Keratinocyte (primary cell): ENCODE data around the gene GRIK2. TPM values are rescaled to one million over a fixed set of nuclear protein-coding genes. Genes with fewer than 3 reads are reported as not detected.

Source experiments
- DNase-seq: peaks from one replicate; pipeline ENCODE4 v3.0.0-alpha.2; 2011; ENCODE audit warnings: low read depth, missing footprints, low spot score
- FAIRE-seq: peaks from 2 replicates; lab custom pipeline; 2011; peaks lifted over from hg19 to GRCh38; lab: Jason Lieb, UNC
- H2AFZ ChIP-seq: 2 replicates; pipeline ENCODE4 v1.6.0; 2012; ENCODE audit warnings: low read length, control low read depth, inconsistent platforms; ENCODE audit not compliant: control insufficient read depth
- H3K27ac ChIP-seq: 2 replicates; pipeline ENCODE4 v1.5.1; 2011; ENCODE audit warnings: low read length; ENCODE audit not compliant: control insufficient read depth, insufficient read depth
- H3K27me3 ChIP-seq: 3 replicates; pipeline ENCODE4 v1.6.0; 2011; ENCODE audit warnings: low read length; ENCODE audit not compliant: control insufficient read depth, insufficient read depth; ENCODE audit errors: extremely low read depth
- H3K36me3 ChIP-seq, 2 experiments: 2 replicates in 1 of 2; 3 replicates in 1 of 2; pipeline ENCODE4 v1.5.1; 2011; ENCODE audit warnings: low read length in 2 of 2, mild to moderate bottlenecking in 1 of 2; ENCODE audit not compliant: control insufficient read depth in 2 of 2, insufficient read depth in 2 of 2; ENCODE audit errors: extremely low read depth in 1 of 2
- H3K4me1 ChIP-seq: 3 replicates; pipeline ENCODE4 v1.5.1; 2011; ENCODE audit warnings: low read length; ENCODE audit not compliant: control insufficient read depth, insufficient read depth; ENCODE audit errors: extremely low read depth
- H3K4me2 ChIP-seq: 3 replicates; pipeline ENCODE4 v1.6.0; 2011; ENCODE audit warnings: low read depth, low read length; ENCODE audit not compliant: control insufficient read depth, insufficient read depth; ENCODE audit errors: extremely low read depth
- H3K4me3 ChIP-seq, 3 experiments: fragments of 200-600 bp in 1 of 3; sonication (generic) in 1 of 3; 2 replicates in 2 of 3; 3 replicates in 1 of 3; pipeline ENCODE4 v1.5.1; 2011 to 2016; ENCODE audit warnings: low read length in 3 of 3, mild to moderate bottlenecking in 3 of 3, control low read depth in 2 of 3, inconsistent platforms in 1 of 3, low read depth in 1 of 3, mixed read lengths in 1 of 3, mixed run types in 1 of 3, moderate library complexity in 1 of 3; ENCODE audit not compliant: control insufficient read depth in 2 of 3, insufficient read depth in 2 of 3; ENCODE audit errors: extremely low read depth in 1 of 3
- H3K79me2 ChIP-seq: 2 replicates; pipeline ENCODE4 v1.6.0; 2012; ENCODE audit warnings: low read length; ENCODE audit not compliant: control insufficient read depth, insufficient read depth
- H3K9ac ChIP-seq: 3 replicates; pipeline ENCODE4 v1.6.0; 2011; ENCODE audit warnings: low read length; ENCODE audit not compliant: control insufficient read depth, insufficient read depth; ENCODE audit errors: extremely low read depth
- H3K9me1 ChIP-seq: 3 replicates; pipeline ENCODE4 v1.6.0; 2011; ENCODE audit warnings: low read length; ENCODE audit not compliant: control insufficient read depth, insufficient read depth; ENCODE audit errors: extremely low read depth
- H3K9me3 ChIP-seq: 2 replicates; pipeline ENCODE4 v1.5.1; 2012; ENCODE audit warnings: low read depth, low read length; ENCODE audit not compliant: control insufficient read depth
- H4K20me1 ChIP-seq: 3 replicates; pipeline ENCODE4 v1.6.0; 2011; ENCODE audit warnings: low read length; ENCODE audit not compliant: control insufficient read depth, insufficient read depth; ENCODE audit errors: extremely low read depth
- EZH2 ChIP-seq: IDR thresholded peaks from one replicate; pipeline ENCODE4 v1.6.1; 2012; ENCODE audit warnings: inconsistent platforms, mild to moderate bottlenecking, low read length, moderate library complexity
- dilution Hi-C: fragments of 300-500 bp; cut with MboI; formaldehyde crosslinking; loops from one replicate; pipeline ENCODE4 v1.7.0; 2020; ENCODE audit warnings: low sequenced_read_pairs; ENCODE audit not compliant: extremely low pct_ligation_motif_present
- polyA plus RNA-seq, 5 experiments: library from polyadenylated mRNA; depleted of rRNA in 3 of 5; stranded (reverse) in 3 of 5; stranded (forward) in 1 of 5; unstranded in 1 of 5; fragments of >200 nt; gene quantifications; 1 replicate in 1 of 5; 2 replicates in 3 of 5; 3 replicates in 1 of 5; pipeline versions ENCODE4 v1.2.1 to v1.2.3, GENCODE V29; 2011 to 2012; ENCODE audit warnings: missing spikeins in 2 of 5, low read depth in 1 of 5, low replicate concordance in 1 of 5
- TF ChIP-seq, protein P1 (sequence below), 3 experiments: IDR thresholded peaks in 1 of 3; conservative IDR thresholded peaks in 1 of 3; optimal IDR thresholded peaks in 1 of 3; 2 replicates in 2 of 3; 3 replicates in 1 of 3; pipeline versions ENCODE3 to v1.5.1; 2011; ENCODE audit warnings: low read length in 3 of 3, mild to moderate bottlenecking in 3 of 3, moderate library complexity in 2 of 3, control low read depth in 1 of 3, inconsistent platforms in 1 of 3; ENCODE audit not compliant: insufficient read depth in 2 of 3; ENCODE audit errors: extremely low read depth in 1 of 3

GRIK2 gene
- polyA plus RNA-seq, 1 donor (not counting 4 experiments of a cell fraction or from before 2014, with no cell fraction given) = 0.01 TPM

DNA sequence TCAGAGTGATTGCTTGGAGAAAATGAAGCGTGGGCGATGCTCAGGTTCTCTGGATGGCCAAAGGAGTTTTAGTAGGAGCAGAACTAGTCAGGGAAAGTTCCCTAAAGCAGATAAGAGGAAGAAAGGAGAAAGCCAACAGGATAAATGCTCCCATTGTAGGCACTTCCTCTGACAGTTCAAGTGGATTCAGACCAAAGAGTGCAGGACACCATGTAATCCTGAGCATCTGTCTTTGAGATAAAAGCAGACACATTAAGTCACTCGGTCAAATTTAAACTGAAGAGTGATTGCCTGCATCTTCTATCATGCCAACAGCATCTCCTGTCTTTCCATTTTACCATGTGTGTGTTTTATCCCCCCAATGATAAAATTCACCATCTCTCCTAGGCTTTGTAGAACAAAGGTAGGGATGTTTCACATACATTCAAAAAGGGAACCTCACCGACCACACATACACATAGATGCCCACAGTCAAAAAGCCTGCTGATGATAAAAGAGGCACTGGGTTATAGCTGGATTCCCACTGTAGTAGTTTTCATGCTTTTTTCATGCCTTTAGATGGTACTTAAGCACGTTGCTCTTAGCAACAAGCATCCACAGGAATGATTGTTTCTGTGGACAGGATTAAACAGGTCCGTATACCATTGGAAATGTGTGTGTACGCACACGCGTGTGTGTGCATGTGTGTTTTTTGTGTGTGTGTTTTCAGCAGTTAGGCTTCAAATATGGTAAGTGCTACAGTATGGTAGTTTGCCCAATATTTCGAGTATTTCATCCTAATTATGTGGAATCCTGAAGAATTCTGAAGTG lies 7.0 kb downstream of the GRIK2 start:
- TF ChIP-seq EZH2 = no peak
- TF ChIP-seq, protein P1, sequence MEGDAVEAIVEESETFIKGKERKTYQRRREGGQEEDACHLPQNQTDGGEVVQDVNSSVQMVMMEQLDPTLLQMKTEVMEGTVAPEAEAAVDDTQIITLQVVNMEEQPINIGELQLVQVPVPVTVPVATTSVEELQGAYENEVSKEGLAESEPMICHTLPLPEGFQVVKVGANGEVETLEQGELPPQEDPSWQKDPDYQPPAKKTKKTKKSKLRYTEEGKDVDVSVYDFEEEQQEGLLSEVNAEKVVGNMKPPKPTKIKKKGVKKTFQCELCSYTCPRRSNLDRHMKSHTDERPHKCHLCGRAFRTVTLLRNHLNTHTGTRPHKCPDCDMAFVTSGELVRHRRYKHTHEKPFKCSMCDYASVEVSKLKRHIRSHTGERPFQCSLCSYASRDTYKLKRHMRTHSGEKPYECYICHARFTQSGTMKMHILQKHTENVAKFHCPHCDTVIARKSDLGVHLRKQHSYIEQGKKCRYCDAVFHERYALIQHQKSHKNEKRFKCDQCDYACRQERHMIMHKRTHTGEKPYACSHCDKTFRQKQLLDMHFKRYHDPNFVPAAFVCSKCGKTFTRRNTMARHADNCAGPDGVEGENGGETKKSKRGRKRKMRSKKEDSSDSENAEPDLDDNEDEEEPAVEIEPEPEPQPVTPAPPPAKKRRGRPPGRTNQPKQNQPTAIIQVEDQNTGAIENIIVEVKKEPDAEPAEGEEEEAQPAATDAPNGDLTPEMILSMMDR (optimal IDR thresholded peaks at IDR 0.05 in 1 of 3, IDR thresholded peaks at IDR 0.05 in 1 of 3, conservative IDR thresholded peaks at IDR 0.05 in 1 of 3; ENCODE audit: extremely low read depth in 1 of 3, insufficient read depth in 2 of 3, low read length in 3 of 3) = no peak
- H3K4me1 ChIP-seq = no peaks in the 10 kb centered on the region
- no peak overlapping the region for H3K4me2 ChIP-seq
- no peak overlapping the region for H3K9ac ChIP-seq
- H3K79me2 ChIP-seq = no peaks in the 10 kb centered on the region
- H3K27ac ChIP-seq = no peak overlapping the region
- no peak overlapping the region for H3K4me3 ChIP-seq
- no peak for DNase-seq
- no peaks in the 10 kb centered on the region for H3K9me1 ChIP-seq
- H3K27me3 ChIP-seq = peaks cover 36% of the 10 kb centered on the region
- no peaks in the 10 kb centered on the region for H3K9me3 ChIP-seq
- no peaks in the 10 kb centered on the region for H4K20me1 ChIP-seq
- no peak for FAIRE-seq
- no peaks in the 10 kb centered on the region for H3K36me3 ChIP-seq
- dilution Hi-C loops = no loop called here
- no peak overlapping the region for H2AFZ ChIP-seq

DNA sequence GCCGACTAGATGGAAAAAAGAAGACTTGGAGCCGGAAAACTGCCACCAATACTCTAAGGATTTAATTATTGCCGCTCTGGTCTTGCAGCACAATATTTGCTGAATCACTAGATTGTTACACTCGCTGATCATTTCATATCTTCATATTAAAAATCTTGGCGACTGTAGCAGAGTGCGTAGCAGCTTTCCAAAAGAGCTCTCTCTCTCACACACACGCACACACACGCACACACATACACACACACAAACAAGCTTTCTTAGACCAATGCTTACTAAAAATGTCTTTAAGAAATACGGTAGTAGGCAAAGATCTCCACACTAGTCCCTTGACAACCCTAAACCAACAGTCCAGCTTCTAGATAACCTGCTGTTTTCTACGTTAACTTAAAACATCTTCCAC lies 7.7 kb downstream of the GRIK2 start:
- no peak overlapping the region for H3K4me2 ChIP-seq
- H3K79me2 ChIP-seq = no peaks in the 10 kb centered on the region
- H3K9ac ChIP-seq = no peak overlapping the region
- H3K36me3 ChIP-seq = no peaks in the 10 kb centered on the region
- dilution Hi-C loops = no loop called here
- H3K27ac ChIP-seq = no peak overlapping the region
- FAIRE-seq (no peak), DNase-seq (no peak)
- no peaks in the 10 kb centered on the region for H3K9me1 ChIP-seq
- H3K27me3 ChIP-seq = peaks cover 36% of the 10 kb centered on the region
- no peaks in the 10 kb centered on the region for H3K9me3 ChIP-seq
- no peak overlapping the region for H2AFZ ChIP-seq
- no peaks in the 10 kb centered on the region for H3K4me1 ChIP-seq
- peak; percentile 3 for TF ChIP-seq EZH2
- TF ChIP-seq, protein P1 (optimal IDR thresholded peaks at IDR 0.05 in 1 of 3, IDR thresholded peaks at IDR 0.05 in 1 of 3, conservative IDR thresholded peaks at IDR 0.05 in 1 of 3; ENCODE audit: extremely low read depth in 1 of 3, insufficient read depth in 2 of 3, low read length in 3 of 3) = no peak
- no peak overlapping the region for H3K4me3 ChIP-seq
- H4K20me1 ChIP-seq = no peaks in the 10 kb centered on the region
